ENCODE measurements around the gene RIPOR3.
"Not testable (repeated sequence)": the region's sequence is repeated elsewhere in the genome, so short reads cannot be mapped to it uniquely, and the experiment has no call there.

Gene RIPOR3

DNA sequence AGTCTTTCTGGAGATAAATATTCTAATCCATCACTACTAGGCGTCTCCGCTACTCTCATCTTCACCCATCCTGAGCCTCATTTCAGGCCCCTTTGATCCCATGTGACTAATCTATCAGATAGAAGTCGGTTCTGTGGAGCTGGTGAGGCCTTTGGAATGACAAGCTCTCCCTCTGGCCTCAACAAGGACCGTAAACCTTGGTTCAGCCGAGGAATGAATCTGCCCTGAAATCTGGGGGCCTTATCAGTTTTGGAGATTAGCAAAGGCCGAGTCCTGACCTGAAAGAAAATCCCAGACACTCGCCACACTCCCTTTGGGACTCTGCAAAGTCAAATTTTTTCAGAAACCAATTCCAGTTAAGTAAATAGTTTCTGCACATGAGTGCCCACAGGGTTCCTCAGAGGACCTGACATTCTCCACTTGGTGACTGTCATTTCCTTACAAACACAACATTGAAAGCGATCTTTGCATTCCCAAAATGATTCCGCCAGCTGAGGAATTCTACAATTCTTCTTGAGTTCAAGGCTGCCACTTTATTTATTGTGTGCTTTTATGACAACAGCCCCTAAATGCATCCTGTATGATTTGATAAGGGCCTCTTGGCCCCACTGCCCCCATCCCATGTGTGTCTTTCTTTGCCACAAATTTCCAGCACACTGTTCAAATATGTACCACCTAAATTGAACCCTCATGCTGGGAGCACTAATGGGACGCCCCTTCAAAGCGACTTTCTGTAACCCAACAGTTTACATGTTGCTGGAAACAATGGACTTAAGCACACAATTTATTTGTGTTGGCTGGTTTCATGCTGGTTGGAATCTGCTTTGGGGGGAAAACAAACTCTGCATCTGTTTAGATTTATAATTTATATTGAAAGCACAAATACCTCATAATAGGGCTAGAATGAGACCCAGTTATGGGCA is 10.0 kb upstream of the RIPOR3 start:
- TF ChIP-seq CTCF (IDR thresholded peaks at IDR 0.05; ENCODE audit: borderline replicate concordance, control extremely low read depth, extremely low read depth, insufficient read depth, missing control alignments) = no peak
- no peak for DNase-seq (ENCODE audit: low spot score)
- in situ Hi-C loops (cut with MboI; ENCODE audit: low sequenced_read_pairs, unreplicated experiment) = no loop called here

GRCh38 chr20:50699688-50700087 is 8.3 kb upstream of the RIPOR3 start:
- no peak for TF ChIP-seq CTCF (IDR thresholded peaks at IDR 0.05; ENCODE audit: borderline replicate concordance, control extremely low read depth, extremely low read depth, insufficient read depth, missing control alignments)
- in situ Hi-C loops (cut with MboI; ENCODE audit: low sequenced_read_pairs, unreplicated experiment) = no loop called here
- no peak for DNase-seq (ENCODE audit: low spot score)

DNA sequence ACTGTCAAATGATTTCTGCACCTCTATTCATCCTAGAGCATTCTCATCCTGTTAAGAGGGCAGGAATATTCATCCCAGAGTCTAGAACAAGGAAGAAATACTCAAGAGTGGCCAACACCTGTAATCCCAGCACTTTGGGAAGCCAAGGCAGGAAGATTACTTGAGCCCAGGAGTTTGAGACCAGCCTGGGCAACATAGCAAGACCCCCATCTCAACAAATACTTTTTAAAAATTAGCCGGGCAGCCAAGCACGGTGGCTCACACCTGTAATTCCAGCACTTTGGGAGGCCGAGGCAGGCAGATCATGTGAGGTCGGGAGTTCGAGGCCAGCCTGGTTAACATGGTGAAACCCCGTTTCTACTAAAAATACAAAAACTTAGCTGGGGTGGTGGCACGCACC is 6.9 kb upstream of the RIPOR3 start:
- in situ Hi-C loops (cut with MboI; ENCODE audit: low sequenced_read_pairs, unreplicated experiment); DNase-seq (ENCODE audit: low spot score): not testable (repeated sequence)

- no peak for DNase-seq (ENCODE audit: low spot score)
- in situ Hi-C loops (cut with MboI; ENCODE audit: low sequenced_read_pairs, unreplicated experiment) = no loop called here
- TF ChIP-seq CTCF (IDR thresholded peaks at IDR 0.05; ENCODE audit: borderline replicate concordance, control extremely low read depth, extremely low read depth, insufficient read depth, missing control alignments) = no peak
Observed at GRCh38 chr20:50695135-50695872, 4.0 kb upstream of the RIPOR3 start.

- in situ Hi-C loops (cut with MboI; ENCODE audit: low sequenced_read_pairs, unreplicated experiment) = no loop called here
- no peak for TF ChIP-seq CTCF (IDR thresholded peaks at IDR 0.05; ENCODE audit: borderline replicate concordance, control extremely low read depth, extremely low read depth, insufficient read depth, missing control alignments)
- no peak for DNase-seq (ENCODE audit: low spot score)
Observed at GRCh38 chr20:50694379-50695134, 3.2 kb upstream of the RIPOR3 start.

DNA sequence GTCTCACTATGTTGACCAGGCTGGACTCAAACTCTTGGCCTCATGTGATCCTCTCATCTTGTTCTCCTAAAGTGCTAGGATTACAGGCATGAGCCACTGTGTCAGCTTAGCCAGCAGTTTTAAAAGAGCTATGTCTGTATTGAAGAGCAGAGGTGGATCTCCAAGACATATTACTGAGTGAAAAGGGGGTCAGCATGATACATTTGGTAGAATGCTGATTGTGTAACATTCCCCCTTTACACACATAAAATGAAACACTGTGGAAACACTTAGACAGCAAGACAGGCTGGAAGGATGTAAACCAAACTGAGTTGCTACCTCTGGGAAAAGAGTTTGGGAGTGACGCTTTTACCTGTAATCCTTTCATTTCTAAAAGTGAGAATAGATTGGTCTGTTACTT is 1.7 kb upstream of the RIPOR3 start:
- no peak for DNase-seq (ENCODE audit: low spot score)
- TF ChIP-seq CTCF (IDR thresholded peaks at IDR 0.05; ENCODE audit: borderline replicate concordance, control extremely low read depth, extremely low read depth, insufficient read depth, missing control alignments) = no peak
- in situ Hi-C loops (cut with MboI; ENCODE audit: low sequenced_read_pairs, unreplicated experiment) = no loop called here
